Activated naive CD8-positive, alpha-beta T cell (primary cell): ENCODE measurements around the gene COPA.

Experiments used
- H3K27ac Mint-ChIP-seq: one replicate; pipeline ENCODE4 v1.8.0; 2021; ENCODE audit warnings: mixed read lengths
- H3K27me3 Mint-ChIP-seq: one replicate; pipeline ENCODE4 v1.8.0; 2021; ENCODE audit warnings: mixed read lengths
- H3K36me3 Mint-ChIP-seq: one replicate; pipeline ENCODE4 v1.8.0; 2021; ENCODE audit warnings: mixed read lengths
- H3K4me1 Mint-ChIP-seq: one replicate; pipeline ENCODE4 v1.8.0; 2021; ENCODE audit warnings: low read depth, mixed read lengths
- H3K4me3 Mint-ChIP-seq: one replicate; pipeline ENCODE4 v1.8.0; 2021; ENCODE audit warnings: mild to moderate bottlenecking, mixed read lengths
- H3K9me3 Mint-ChIP-seq: one replicate; pipeline ENCODE4 v1.8.0; 2021; ENCODE audit warnings: low read depth, mixed read lengths

COPA gene

DNA sequence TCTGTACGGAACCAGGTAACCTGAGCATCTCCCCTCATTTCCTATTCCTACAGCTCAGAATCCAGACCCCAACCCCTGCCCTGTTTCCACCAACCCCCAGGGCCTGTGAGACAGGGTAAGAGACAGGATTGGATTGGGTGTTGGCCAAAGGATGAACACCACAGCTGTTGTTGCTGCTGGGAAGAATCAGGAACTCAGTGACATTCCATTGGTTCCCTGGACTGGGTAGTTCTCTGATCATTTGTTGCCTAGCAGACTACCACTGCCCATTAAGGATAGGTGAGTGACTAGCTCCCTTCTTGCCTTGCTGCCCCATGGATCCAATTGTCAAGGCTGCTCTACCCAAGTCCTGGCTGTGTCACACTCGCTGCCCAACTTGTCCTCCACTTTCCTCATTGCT is 10.2 kb upstream of the COPA start:
- Mint-ChIP-seq H3K27ac (no peak overlapping the region), H3K4me3 (no peak overlapping the region), H3K36me3 (peaks cover 24% of the 10 kb centered on the region), H3K27me3 (no peaks in the 10 kb centered on the region), H3K4me1 (peaks cover 1% of the 10 kb centered on the region), H3K9me3 (no peaks in the 10 kb centered on the region)

DNA sequence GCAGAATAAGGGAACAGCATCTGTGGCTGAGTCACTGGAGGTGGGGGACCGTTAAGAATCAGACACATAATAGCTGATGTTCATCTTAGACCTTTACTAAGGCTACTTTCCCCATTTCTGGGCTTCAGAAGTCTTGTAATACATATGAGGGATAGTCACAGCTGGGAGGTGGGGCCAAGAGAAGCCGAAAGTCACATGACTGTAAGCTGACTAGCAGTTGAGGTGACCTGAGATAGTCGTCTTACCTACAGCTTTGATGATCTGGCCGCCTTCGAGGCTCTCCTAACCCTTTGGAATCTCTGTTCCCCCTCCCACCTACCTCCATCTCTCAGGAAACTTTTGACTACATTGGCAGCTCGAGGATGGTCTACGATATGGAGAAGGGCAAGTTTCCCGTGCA is 9.5 kb upstream of the COPA start:
- H3K27me3 Mint-ChIP-seq = no peaks in the 10 kb centered on the region
- no peak overlapping the region for H3K27ac Mint-ChIP-seq
- H3K9me3 Mint-ChIP-seq = no peaks in the 10 kb centered on the region
- no peak overlapping the region for H3K4me3 Mint-ChIP-seq
- H3K4me1 Mint-ChIP-seq = peaks cover 1% of the 10 kb centered on the region
- H3K36me3 Mint-ChIP-seq = peaks cover 18% of the 10 kb centered on the region

DNA sequence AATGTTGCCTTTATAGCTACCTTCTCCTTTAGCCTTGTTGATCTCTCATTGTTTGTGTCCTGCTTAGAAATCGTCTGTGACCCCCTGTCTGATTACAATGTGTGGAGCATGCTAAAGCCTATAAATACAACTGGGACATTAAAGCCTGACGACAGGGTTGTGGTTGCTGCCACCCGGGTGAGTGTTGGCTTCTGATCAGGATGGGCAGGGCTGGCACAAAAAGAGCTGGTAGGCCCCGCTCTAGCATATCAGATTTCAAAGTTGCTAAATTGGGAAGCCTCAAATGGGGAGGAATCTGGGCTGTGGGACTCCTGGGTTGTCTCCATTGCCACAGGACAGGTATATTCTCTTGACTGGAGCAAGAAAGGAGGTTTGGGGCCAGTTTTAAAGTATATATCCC is 8.6 kb upstream of the COPA start:
- Mint-ChIP-seq H3K27ac (no peak overlapping the region), H3K27me3 (no peaks in the 10 kb centered on the region), H3K36me3 (peaks cover 21% of the 10 kb centered on the region), H3K4me1 (peaks cover 8% of the 10 kb centered on the region), H3K9me3 (no peaks in the 10 kb centered on the region), H3K4me3 (no peak overlapping the region)

DNA sequence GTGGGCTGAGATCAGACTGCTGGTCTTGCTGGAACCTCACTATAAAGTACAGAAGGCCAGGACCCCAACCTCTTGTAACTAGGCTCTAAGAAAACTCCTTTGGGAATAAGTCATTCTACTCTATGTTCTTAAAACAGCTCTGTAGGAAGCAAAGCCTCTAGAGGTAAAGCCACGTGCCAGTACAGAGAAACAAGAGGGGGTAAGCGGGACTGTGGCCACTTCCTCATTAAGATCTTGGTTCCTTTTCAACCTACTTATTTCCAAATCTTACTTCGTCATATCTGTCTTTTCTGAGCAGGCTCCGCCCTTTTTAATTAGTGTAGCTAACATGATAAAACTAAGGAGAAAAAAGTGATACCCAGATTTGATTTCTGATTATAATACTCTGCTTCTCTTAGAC is 3.9 kb upstream of the COPA start:
- H3K27me3 Mint-ChIP-seq = no peaks in the 10 kb centered on the region
- H3K27ac Mint-ChIP-seq = no peak overlapping the region
- H3K4me1 Mint-ChIP-seq = peaks cover 29% of the 10 kb centered on the region
- H3K36me3 Mint-ChIP-seq = peaks cover 16% of the 10 kb centered on the region
- no peak overlapping the region for H3K4me3 Mint-ChIP-seq
- no peaks in the 10 kb centered on the region for H3K9me3 Mint-ChIP-seq

DNA sequence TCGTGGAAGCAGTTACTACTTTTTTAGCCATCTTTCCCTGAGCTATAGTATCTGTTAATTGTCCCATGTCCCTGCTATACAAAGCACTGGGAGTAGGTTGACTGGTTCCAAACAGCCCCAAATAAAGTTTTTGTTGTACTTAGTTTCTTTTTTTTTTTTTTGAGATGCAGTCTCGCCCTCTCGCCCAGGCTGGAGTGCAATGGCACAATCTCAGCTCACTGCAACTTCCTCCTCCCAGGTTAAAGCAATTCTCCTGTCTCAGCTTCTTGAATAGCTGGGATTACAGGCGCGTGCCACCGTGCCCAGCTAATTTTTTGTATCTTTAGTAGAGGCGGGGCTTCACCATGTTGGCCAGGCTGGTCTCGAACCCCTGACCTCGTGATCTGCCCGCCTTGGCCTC is 3.4 kb upstream of the COPA start:
- no peaks in the 10 kb centered on the region for H3K27me3 Mint-ChIP-seq
- no peaks in the 10 kb centered on the region for H3K9me3 Mint-ChIP-seq
- no peak overlapping the region for H3K4me3 Mint-ChIP-seq
- H3K4me1 Mint-ChIP-seq = peaks cover 34% of the 10 kb centered on the region
- peaks cover 16% of the 10 kb centered on the region for H3K36me3 Mint-ChIP-seq
- H3K27ac Mint-ChIP-seq = no peak overlapping the region

DNA sequence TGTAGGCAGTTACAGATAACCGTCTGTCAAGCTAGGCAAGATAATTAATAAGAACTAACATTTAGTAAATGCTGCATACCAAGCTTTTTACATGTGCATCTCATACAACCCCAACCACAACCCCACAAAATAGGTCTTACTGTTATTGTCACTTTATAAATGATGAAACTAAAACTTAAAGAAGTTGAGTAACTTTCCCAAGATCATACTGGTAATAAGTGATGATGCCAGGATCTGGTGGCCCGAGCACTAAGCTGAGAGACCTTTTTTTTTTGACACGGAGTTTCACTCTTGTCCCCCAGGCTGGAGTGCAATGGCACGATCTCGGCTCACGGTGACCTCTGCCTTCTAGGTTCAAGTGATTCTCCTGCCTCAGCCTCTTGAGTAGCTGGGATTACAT is 1.9 kb upstream of the COPA start:
- peak overlapping the region; percentile 99 for H3K27ac Mint-ChIP-seq
- H3K27me3 Mint-ChIP-seq = no peaks in the 10 kb centered on the region
- H3K9me3 Mint-ChIP-seq = no peaks in the 10 kb centered on the region
- peak overlapping the region; percentile 100 for H3K4me3 Mint-ChIP-seq
- H3K36me3 Mint-ChIP-seq = peaks cover 13% of the 10 kb centered on the region
- H3K4me1 Mint-ChIP-seq = peaks cover 46% of the 10 kb centered on the region

DNA sequence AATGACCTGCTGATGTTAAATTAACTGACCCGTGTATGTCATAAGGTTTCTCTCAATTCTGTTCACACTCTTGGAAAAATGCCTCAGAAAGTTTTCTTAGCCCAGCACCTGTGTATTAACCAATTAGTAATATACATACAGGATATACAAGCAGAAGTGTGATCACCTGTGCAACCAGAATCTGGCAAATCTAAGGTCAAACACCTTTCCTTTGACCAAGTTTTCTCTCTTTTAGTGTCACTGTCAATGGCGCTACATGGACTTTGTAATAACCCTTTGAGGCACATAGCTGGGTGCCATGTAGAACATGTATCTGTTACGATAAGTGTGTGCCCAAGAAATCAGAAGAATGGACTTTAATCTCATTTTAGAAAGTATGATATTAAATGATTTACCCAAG is 1.2 kb upstream of the COPA start:
- peaks cover 47% of the 10 kb centered on the region for H3K4me1 Mint-ChIP-seq
- H3K36me3 Mint-ChIP-seq = peaks cover 10% of the 10 kb centered on the region
- peak overlapping the region; percentile 99 for H3K27ac Mint-ChIP-seq

DNA sequence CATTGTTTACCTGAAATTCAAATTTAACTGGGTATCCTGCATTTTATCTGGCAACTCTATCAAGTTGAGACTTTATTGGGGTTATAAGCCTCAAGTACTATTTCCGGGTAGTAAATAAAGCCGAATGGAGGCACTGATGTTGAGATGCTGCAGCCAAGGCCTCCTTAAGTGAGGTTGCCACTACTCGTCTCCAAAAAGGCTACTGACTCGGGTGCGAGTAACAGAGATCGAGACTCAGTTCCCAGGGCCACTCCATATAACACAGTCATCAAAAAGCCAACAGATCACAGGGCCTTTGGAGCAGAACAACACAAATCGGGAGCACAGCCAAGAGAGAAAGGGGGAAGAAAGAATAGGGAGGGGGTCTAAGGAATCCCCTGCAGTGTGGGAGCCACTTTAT is 524 bp downstream of the COPA start:
- H3K9me3 Mint-ChIP-seq = no peaks in the 10 kb centered on the region
- H3K36me3 Mint-ChIP-seq = peaks cover 17% of the 10 kb centered on the region
- peaks cover 57% of the 10 kb centered on the region for H3K4me1 Mint-ChIP-seq
- peak overlapping the region; percentile 100 for H3K4me3 Mint-ChIP-seq
- peak overlapping the region; percentile 99 for H3K27ac Mint-ChIP-seq
- H3K27me3 Mint-ChIP-seq = no peaks in the 10 kb centered on the region

More for the DNA sequence above, 1.2 kb upstream of the COPA start:
- H3K4me3 Mint-ChIP-seq = peak overlapping the region; percentile 100
- H3K9me3 Mint-ChIP-seq = no peaks in the 10 kb centered on the region
- H3K27me3 Mint-ChIP-seq = no peaks in the 10 kb centered on the region

DNA sequence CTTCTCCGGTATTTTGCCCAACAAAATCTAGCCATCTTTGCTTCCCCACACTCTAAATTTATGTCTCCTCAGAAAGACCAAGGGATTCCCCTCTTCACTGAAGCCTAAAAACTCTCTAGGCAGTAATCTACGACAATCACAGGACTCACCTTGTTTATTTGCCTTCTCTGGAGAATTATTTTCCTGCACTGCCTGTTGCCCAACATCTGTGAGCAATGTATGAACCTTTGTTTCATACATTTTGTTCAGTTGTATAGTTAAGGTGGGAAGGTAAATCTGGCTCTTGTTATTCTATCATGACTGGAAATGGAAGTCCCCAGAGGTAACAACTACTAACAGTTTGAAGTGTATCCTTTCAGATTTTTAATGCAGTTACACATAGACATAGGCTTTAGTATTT is 2.2 kb downstream of the COPA start:
- H3K4me3 Mint-ChIP-seq = peak overlapping the region; percentile 100
- peaks cover 14% of the 10 kb centered on the region for H3K36me3 Mint-ChIP-seq
- no peaks in the 10 kb centered on the region for H3K9me3 Mint-ChIP-seq
- H3K27me3 Mint-ChIP-seq = no peaks in the 10 kb centered on the region
- H3K27ac Mint-ChIP-seq = peak overlapping the region; percentile 62
- H3K4me1 Mint-ChIP-seq = peaks cover 48% of the 10 kb centered on the region

DNA sequence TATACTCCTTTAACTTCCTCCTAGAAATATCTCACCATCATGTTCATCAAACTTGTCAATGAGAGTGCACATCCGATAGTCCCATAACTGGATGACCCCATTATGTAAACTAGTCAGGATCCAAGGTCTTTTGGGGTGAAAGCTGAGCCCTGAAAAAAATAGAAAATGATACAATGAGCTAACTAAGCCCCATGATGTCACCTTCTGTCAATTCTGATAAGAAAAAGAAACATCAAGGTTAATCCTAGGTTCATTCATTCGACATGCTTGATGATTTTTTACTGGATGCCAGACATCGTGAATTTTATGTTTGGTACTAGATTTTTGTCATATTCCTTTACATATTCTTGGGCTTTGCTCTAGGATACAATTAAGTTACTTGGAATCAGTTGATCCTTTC is 2.9 kb downstream of the COPA start:
- H3K27ac Mint-ChIP-seq = peak overlapping the region; percentile 62
- peak overlapping the region; percentile 100 for H3K4me3 Mint-ChIP-seq
- peaks cover 48% of the 10 kb centered on the region for H3K4me1 Mint-ChIP-seq
- no peaks in the 10 kb centered on the region for H3K27me3 Mint-ChIP-seq
- peaks cover 14% of the 10 kb centered on the region for H3K36me3 Mint-ChIP-seq
- no peaks in the 10 kb centered on the region for H3K9me3 Mint-ChIP-seq

DNA sequence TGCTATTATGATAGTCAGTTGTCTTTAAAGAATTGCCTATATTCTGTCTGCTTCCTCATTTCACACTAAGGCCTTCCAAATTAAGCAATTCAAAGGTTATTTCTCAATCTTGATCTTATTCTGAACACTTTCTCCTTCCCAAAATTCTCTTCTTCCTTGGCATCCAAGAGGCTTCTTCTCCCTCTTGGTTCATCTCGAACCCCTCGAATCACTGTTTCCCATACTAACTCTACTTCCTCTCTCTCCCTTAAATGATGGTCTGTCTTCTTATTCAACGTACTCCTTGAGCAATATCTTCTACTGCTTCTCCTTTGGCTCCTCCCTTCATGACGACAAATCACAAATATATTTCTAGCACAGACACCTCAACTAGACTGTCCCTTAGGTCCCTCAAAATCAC is 4.5 kb downstream of the COPA start:
- H3K9me3 Mint-ChIP-seq = no peaks in the 10 kb centered on the region
- peak overlapping the region; percentile 4 for H3K27ac Mint-ChIP-seq
- H3K4me3 Mint-ChIP-seq = no peak overlapping the region
- peaks cover 37% of the 10 kb centered on the region for H3K4me1 Mint-ChIP-seq
- H3K36me3 Mint-ChIP-seq = peaks cover 11% of the 10 kb centered on the region
- H3K27me3 Mint-ChIP-seq = no peaks in the 10 kb centered on the region

DNA sequence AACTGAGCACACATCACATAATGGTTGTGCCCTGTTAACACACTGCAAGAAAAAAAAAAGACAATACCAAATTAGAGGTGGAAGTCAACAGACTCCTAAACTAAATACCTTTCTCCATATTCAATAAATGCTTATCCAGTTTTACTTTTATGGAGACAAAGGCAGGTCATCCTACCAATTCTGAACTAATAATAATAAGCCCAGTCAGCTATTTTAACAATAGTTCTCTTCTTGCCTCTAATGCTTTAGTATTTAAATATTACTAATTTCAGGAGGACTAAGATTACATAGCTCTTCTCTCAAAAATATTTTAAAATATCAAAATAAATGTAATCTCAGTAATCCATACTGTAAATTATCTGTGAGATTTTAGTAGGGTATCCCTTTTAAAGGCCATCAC is 10.5 kb downstream of the COPA start:
- Mint-ChIP-seq H3K9me3 (no peaks in the 10 kb centered on the region), H3K27me3 (no peaks in the 10 kb centered on the region), H3K4me3 (no peak overlapping the region), H3K27ac (no peak overlapping the region), H3K4me1 (peaks cover 3% of the 10 kb centered on the region), H3K36me3 (peaks cover 7% of the 10 kb centered on the region)

DNA sequence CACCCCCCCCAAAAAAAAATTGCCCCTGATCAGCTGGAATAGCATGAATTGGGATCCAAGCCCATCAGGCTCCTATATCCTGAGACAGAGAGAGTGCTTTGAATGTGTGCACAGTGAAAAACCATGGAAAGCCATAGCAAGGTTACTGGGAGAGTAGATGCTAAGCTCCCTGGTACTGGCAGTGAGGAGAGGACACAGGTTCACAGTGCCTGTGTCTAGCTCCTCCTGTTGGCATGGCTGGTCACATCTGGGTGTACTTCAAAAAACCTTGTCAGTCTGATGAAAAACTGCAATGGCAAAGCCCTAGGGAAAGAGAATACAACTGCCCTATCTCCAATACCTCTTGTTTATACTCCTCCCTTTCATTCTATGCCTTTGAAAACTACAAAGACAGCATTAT is 12.9 kb downstream of the COPA start:
- Mint-ChIP-seq H3K27ac (peak overlapping the region; percentile 55), H3K27me3 (no peaks in the 10 kb centered on the region), H3K36me3 (peaks cover 13% of the 10 kb centered on the region)

DNA sequence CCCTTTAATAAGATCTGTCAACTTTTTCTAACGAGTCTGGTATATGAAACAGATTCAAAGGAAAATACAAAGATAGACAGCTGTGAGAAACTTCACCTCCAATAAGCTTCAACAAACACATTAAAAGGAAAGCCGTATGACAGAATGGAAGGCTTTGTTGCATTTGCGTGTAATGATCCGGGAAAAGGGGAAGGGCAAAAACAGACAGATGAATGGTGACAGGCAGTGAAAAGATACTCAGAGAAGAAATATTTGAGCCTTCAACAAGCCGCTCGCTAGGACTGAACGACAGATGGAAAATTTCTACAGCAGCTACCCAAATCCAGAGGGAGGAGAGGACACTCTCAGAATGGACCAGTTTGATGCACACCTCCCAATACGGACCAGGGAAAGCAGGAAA is 14.9 kb downstream of the COPA start:
- Mint-ChIP-seq H3K27me3 (no peaks in the 10 kb centered on the region), H3K36me3 (peaks cover 11% of the 10 kb centered on the region), H3K9me3 (no peaks in the 10 kb centered on the region), H3K4me3 (no peak overlapping the region), H3K27ac (no peak overlapping the region), H3K4me1 (no peaks in the 10 kb centered on the region)

More for the DNA sequence above, 12.9 kb downstream of the COPA start:
- no peaks in the 10 kb centered on the region for H3K9me3 Mint-ChIP-seq
- H3K4me1 Mint-ChIP-seq = no peaks in the 10 kb centered on the region
- no peak overlapping the region for H3K4me3 Mint-ChIP-seq

DNA sequence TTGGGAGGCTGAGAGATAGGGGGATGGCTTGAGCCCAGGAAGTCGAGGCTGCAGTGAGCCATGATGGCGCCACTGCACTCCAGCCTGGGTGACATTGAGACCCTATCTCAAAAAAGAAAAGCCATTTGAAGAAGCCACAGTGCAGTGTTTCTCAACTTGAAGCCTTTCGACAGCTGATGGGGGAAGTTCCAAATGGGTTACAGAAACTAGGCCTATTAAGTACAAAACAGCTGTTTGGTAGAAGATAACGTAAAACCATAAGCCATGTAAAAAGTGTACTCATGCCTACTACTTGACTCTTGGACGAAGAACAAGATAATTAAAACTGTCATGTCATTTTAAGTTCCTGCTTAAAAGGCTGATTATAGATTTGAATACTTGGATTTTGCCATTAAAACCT is 16.6 kb downstream of the COPA start:
- Mint-ChIP-seq H3K4me1 (peaks cover 5% of the 10 kb centered on the region), H3K9me3 (no peaks in the 10 kb centered on the region), H3K27ac (no peak overlapping the region), H3K4me3 (no peak overlapping the region), H3K36me3 (peaks cover 12% of the 10 kb centered on the region), H3K27me3 (no peaks in the 10 kb centered on the region)

DNA sequence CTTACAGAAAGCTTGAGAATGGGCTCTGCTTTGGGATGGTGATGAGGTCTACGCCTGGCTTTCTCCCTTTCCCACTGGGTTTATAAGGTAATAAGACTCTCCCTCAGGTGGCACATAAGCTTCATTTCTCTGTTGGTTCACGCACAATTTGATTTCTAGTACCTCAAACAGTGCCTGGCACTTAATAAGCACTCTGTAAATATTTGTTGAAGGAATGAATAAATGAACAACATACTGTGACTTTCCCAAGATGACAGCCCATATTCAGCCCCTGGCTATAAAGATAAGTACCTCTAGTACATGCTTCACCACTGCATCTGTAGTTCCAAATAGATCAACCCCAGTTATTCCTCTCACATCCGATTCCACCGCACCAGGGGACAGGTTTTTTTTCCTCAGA is 17.8 kb downstream of the COPA start:
- no peak overlapping the region for H3K4me3 Mint-ChIP-seq
- peak overlapping the region; percentile 24 for H3K27ac Mint-ChIP-seq
- H3K9me3 Mint-ChIP-seq = no peaks in the 10 kb centered on the region
- peaks cover 16% of the 10 kb centered on the region for H3K36me3 Mint-ChIP-seq
- H3K4me1 Mint-ChIP-seq = peaks cover 11% of the 10 kb centered on the region
- H3K27me3 Mint-ChIP-seq = no peaks in the 10 kb centered on the region
